C1 segment of cervical spinal cord (tissue), 14 donors: ENCODE results near the gene CPD.

ENCODE experiments used
- DNase-seq, 14 donors: peaks; one replicate each; lab custom pipeline; 2025; lab: John Stamatoyannopoulos, UW

Gene CPD

DNA sequence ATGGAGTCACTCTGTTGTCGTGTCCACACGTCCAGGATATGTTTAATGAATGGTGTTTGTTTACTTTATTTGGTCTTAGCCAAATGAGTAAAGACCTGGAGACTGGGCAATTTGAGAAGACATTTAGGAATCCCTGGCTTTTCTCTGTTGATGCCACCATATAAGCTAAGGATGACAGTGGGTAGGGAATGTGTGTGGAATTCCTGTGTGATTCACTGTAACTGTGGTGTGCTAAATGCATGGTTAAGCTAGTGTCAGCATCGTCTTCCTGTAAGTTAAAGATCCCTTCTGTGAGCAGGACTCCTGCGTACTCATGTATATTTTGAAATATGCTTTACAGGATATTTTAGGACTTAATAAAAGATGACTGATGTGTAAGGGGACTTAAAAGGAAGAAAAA, 124.8 kb downstream of the CPD start:
- DNase-seq: no peak

DNA sequence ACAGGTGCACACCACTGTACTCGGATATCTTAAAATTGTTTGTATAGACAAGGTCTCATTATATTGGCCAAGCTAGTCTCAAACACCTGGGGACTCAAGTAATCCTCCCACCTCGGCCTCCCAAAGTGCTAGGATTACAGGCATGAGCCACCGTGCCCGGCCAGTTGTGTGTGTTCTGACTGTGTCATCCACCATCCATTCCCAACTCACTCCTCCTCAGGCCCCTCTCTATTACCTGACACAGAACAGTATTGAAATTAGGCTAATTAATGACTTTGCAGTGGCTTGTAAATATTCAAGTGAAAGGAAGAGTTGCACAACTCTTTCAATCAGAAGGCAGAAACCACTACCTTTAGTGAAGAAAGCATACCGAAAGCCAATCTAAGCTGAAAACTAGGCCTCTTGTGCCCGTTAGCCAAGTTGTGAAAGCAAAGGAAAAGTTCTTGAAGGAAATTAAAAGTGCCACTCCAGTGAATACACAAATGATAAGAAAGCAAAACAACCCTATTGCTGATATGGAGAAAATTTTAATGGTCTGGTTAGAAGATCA, 127.2 kb downstream of the CPD start:
- DNase-seq: no peak

DNA sequence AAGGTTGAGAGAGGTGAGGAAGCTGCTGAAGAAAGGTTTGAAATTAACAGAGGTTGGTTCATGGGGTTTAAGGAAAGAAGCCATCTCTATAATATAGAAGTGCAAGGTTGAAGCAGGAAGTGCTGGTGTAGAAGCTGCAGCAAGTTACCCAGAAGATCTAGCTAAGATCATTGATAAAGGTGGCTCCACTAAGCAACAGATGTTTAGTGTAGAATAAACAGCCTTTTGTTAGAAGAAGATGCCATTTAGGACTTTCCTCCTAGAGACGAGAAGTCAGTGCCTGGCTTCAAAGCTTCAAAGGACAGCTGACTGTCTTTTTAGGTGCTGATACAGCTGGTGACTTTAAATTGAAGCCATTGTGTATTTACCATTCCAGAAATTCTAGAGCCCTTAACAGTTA, 127.8 kb downstream of the CPD start:
- DNase-seq: no peak

DNA sequence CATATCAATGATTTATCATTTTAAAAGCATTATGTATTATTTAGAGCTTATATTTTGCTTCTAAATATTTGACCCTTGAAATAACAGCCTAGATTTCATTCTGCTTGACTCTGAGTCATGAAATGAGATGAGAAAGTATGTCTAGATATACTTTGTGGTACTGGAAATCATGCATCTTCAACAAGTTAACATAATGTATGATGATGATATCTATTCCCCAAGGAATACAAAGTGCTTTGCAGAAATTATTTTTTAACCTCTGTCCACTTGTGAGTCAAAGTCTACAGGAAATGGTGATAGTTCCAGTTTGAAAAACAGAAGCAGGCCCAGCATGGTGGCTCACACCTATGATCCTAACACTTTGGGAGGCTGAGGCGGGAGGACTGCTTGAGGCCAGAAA, 134.6 kb downstream of the CPD start:
- DNase-seq: no peak

DNA sequence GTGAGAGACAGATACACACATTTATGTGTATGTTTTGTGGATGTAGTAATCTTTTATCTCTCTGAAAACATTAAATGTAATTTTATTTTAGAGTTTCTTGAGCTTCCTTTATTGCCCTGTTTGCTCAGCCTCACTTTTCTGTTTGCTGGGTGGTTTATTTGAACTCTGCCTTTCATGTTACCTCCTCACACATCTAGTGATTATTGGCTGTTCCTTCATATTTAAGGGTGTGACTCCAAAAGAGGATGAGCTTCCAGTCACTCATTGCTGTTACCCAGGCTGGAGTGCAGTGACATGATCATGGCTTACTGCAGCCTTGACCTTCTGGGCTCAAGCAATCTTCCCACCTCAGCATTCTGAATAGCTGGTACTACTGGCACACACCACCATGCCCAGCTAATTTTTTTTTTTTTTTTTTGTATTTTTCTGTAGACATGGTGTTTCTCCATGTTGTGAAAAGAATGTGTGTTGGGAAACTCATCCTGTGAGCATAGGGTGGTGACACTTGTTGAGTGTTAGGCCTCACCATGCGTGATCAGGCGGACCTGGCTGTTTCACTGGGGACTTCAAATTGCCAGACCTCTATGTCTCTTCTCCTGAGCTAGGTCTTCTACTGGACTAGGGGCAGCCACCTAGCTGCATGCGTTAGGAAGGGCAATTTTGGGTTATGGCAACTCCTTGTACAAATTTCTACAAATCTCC, 136.3 kb downstream of the CPD start:
- DNase-seq: no peak

DNA sequence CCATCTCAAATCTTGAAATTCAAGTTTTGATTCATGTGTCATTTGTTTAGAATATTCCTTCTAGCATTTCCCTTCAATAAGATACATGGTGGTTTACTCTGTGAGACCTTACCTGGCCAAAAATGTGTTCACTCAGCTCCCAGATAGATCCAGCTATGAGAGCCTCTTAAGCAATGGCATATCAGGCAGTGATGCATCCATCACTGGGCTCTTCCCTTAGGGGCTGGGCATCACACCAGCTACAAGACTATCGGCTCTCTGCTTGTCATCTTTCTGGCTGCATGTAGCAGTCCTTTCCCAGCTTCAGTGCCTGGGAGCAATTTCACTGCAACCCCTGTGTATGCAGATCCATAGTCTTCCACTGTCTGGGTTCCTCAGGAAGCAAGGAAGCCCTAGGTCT, 139.1 kb downstream of the CPD start:
- DNase-seq: no peak

DNA sequence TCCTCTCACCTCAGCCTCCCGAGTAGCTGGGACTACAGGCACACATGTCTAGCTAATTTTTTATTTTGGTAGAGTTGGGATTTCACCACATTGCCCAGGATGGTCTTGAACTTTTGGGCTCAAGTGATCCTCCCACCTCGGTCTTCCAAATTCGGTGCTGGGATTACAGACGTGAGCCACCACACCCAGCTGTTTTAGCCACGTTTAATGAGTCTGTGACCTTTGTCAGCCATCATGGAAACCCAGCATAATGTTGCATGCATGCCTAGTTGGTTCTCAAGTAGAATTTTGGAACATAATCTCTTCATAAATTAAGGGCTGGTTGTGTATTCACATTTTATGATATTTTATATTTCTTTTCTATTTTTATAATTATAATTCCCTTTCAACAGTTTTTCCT, 140.4 kb downstream of the CPD start:
- no peak for DNase-seq
